HPDE6-E6E7 (cell line): ENCODE measurements around the gene RASL10B.
A peak's percentile ranks its signal among the peaks of the same experiment; 100 is the strongest.

ENCODE experiments used
- DNase-seq: peaks from one replicate; pipeline ENCODE4 v3.0.0; 2011; ENCODE audit warnings: missing footprints; ENCODE audit errors: extremely low spot score

RASL10B gene

DNA sequence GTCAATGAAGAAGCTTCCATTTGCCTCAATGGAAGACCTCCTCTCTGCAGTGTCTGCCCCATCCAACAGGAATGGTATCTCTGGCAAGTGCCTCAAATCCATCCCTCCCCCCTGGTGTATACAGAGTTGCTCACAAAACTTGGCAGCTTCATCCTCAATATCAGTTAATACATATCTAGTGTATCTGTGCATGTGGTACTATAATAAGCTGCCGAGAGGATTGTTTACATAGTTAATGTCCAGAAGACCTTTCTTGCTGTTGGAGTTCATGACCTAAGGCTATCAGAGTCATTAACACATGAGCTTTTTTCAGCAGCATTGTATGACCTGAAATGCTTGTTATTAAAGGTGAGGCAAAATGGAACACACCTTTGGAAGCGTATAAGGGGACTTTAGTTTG is 14.0 kb upstream of the RASL10B start:
- DNase-seq = no peak

DNA sequence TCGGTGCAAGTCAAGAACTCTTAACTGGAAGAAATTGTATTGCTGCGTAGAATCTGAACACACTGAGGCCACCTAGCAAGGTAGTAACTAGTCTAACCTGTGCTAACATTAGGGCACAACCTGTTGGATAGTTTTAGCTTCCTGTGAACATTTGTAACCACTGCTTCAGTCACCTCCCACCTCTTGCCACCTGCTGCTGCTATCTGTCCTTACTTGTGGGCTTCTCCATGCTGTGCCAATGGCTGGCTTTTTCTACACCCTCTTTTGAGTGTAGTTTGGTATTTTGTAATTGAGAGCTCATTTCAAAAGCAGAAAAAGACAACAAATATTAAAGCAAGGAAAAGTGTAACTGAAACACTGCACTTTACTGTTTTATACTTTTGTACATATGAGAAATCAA is 7.7 kb upstream of the RASL10B start:
- no peak for DNase-seq

DNA sequence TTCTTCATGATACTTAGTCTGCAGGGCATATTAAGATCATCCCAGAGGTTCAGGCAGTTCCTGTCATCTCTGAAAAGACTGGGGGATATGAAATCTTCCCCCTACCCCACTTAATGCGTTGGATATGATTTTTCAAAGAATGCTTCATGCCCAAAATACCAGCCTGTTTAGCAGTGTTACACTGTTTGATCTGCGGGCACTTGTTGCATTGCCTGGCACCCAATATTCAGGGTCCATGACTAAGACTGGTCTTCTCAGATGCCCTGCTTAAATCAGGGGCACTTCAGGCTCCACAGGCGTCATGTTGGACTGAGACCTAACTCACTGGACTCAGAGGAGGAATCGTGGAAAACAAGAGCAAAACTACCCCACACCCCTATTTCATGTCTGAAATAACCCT is 6.4 kb upstream of the RASL10B start:
- no peak for DNase-seq

DNA sequence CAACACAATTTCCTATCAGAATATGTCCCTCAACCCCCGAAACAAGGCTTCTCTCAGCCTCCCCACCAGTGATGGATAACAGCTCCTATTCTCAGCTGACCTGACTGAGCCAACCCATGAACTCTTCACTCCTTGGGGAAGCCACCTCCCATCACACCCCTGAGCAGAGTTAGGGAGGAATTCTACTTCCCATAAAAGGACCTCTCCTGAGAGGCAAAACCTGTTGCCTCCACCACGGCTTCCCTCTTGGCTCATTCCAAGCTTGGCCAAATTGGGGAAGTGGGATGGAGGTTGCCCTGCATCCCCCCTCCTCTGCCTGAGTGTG is 5.7 kb upstream of the RASL10B start:
- no peak for DNase-seq

DNA sequence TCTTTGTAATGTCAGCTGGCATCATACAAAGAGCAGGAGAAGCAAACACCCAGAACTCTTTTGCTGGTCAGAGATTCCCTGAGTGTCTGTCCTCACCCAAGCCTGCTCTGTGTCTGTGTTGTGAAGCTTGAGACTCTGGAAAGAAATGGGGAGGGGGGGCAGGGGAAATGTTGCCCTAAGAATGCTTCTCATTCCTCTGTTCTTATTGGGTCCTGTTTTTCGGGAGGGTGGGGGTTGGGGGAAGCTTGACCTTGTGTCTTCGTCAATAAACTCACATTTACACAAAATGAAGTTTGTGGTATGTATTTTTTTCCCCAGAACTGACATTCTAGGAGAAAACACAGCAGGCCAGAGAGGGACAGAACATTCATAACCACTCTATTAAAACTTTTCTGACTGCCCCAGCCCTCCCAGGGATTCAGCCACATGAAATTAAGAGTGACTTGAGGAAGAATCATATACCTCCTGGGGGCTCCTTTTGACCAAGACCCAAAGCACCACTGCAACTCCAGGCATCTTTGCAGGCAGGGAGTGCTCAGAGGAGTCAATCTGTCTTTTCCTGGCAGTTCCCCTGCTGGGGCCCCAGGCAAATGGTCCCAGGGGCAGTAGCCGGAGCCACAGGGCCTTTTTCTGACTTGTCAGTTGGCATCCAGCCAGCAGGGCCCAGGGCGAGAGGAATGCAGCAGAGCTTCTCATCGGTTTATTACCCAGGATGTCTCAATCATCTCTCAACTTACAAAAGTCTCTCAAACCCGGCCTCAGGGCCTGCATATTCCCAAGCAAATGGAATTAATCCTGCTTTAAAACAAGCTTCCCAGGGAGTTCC is 5.1 kb upstream of the RASL10B start:
- peak; percentile 37 for DNase-seq

DNA sequence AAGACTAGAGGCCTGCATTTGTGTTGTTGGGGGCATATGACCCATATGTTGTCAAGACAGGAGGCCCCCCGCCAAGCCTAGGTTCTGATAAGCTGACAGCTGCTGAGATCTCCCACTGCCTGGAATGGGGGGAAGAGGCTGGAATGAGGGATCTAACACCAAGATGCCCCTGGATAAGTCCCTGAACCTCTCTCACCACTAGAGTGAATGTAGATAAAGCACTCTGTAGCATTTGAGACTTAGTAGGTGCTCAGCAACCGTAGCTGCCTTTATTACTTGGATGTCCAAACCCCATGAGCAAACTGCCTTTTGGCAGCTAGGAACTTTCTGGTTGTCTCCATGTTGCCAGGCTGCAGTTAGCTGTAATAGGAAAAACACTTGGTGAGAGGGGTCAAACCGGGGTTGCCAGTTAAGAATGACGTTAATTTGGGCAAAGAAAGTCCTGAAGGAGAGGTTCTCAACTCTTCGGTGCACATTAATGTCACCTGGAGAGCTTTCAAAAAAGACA is 4.4 kb upstream of the RASL10B start:
- no peak for DNase-seq

GRCh38 chr17:35727635-35728034 is 3.8 kb upstream of the RASL10B start:
- no peak for DNase-seq

- DNase-seq = no peak
Measured at GRCh38 chr17:35728551-35728950, 2.9 kb upstream of the RASL10B start.

GRCh38 chr17:35729405-35729833 is 2.0 kb upstream of the RASL10B start:
- DNase-seq = no peak

DNA sequence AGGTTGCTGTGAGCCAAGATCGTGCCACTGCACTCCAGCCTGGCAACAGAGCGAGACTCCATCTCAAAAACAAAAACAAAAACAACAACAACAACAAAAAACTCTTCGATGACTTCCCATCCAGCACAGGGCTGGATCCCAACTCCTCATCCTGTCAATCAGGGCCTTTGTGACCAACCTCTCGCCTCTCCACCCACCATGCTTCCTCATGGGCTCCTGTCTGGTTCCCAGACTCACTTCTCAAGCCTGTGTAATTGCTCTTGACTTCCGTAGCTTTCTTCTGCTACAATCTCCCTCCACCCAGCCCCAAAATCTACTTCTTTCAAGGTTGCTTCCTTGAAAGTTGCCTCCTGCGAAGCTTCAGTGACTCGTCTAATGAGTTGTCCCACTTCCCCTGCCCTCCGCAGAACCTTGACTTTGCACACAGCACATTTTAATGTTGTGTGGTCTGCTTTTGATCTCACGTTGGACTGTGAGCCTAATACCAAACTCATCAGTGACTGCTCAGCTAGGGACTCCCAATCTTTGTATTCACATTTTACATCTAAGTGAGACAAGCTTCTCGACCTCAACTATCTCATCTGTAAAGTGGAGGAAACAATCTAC is 936 bp upstream of the RASL10B start:
- no peak for DNase-seq

DNA sequence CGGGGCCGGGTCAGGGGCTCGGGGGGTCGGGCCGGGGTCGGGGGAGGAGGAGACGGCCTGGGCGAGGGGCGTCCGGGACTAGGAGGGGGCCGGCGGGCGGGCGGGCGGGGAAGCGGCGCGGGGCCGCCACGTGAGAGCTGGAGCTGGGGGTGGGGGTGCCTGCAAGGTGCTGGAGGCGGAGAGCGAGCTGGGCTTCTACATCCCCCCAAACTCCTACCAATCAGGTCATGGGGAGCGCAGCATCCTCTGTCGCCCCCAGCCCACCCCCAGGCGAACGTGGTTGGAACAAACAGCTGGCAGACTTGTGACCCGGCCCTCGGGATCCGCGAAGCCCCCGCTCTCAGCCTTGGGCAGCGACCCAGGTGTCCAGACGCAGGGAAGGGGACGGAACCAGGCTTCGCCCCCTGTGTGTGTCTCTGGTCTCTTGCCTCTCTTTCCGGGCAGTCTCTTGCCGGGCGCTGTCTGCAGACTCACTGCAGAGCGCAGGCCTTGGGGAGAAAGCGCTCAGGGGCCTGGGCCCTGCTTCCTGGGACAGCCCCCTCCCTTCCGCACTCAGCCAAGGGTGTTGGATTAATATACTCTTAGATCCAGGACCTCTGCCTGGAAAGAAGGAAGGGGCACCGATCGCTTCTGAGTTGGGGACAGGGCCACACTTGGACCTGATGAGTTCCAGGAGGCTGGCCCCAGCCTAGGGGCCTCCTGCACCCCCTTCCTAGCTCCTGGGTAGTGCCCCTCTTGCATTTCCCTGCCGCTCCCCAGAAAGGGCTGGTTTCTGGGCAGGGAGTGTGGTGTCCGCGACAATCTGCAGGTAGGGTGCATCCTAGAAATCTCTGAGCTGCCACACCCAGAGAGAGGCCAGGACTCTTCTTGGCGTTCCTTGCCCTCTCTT is 722 bp downstream of the RASL10B start:
- no peak for DNase-seq

DNA sequence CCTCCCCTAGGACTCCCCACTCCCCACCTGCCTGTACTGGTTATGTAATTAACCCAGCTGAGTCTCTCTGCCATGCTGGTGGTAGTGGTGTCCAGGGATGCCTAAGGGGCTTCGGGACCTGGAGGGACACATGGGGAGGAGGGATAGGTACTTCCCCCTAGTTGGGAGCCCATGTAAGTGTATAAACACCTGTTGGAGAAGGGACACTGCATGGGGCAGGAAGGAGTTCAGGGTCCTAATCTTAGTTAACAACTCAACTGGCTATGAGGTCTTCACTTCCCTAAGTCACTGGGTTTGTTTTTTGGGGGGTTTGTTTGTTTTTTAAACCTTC is 1.3 kb downstream of the RASL10B start:
- no peak for DNase-seq

- no peak for DNase-seq
Measured at GRCh38 chr17:35733366-35733765, 1.9 kb downstream of the RASL10B start.

GRCh38 chr17:35734396-35734795 is 3.0 kb downstream of the RASL10B start:
- DNase-seq = no peak

- DNase-seq = no peak
Measured at GRCh38 chr17:35735036-35735805, 3.8 kb downstream of the RASL10B start.

DNA sequence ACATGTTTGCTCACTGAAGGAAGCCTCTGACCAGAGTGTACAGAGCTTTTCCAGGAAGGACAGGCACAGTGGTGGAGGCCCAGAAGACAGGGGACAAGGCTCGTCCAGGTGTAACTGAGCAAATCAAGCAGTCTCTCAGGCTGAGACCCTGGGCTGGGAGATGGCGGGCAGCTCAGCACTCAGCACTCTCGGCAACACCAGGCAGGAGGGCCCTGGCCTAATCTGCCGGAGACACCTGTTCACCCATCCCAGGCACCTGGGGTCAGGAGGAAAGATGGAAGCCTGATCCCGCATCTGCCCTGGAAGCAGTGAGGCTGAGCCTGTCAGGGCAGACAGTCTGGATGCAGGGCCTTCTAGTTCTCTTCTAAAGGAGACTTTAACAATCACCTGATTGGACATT is 4.8 kb downstream of the RASL10B start:
- no peak for DNase-seq

- no peak for DNase-seq
Measured at GRCh38 chr17:35738519-35739133, 7.2 kb downstream of the RASL10B start.

GRCh38 chr17:35740216-35740615 is 8.8 kb downstream of the RASL10B start:
- DNase-seq = no peak

GRCh38 chr17:35740997-35741931 is 9.8 kb downstream of the RASL10B start:
- no peak for DNase-seq

GRCh38 chr17:35742496-35742895 is 11.1 kb downstream of the RASL10B start:
- DNase-seq = no peak
